SU-DHL-6 (cell line): Measurements from ENCODE around the gene SCD5.

Source experiments
- EZH2phosphoT487 ChIP-seq: fragments of 200-600 bp; sonication (generic), shearing (Covaris generic); conservative IDR thresholded peaks from 2 replicates; pipeline ENCODE4 v1.6.1; 2018; ENCODE audit warnings: mild to moderate bottlenecking, antibody characterized with exemption, low read length, moderate library complexity, mixed read lengths
- TF ChIP-seq, protein P1 (sequence below): fragments of 200-600 bp; sonication (generic); IDR thresholded peaks from one replicate; pipeline ENCODE4 v1.5.1; 2017; ENCODE audit warnings: antibody characterized with exemption, mild to moderate bottlenecking, low read length, moderate library complexity; ENCODE audit not compliant: insufficient read depth, poor library complexity, severe bottlenecking

DNA sequence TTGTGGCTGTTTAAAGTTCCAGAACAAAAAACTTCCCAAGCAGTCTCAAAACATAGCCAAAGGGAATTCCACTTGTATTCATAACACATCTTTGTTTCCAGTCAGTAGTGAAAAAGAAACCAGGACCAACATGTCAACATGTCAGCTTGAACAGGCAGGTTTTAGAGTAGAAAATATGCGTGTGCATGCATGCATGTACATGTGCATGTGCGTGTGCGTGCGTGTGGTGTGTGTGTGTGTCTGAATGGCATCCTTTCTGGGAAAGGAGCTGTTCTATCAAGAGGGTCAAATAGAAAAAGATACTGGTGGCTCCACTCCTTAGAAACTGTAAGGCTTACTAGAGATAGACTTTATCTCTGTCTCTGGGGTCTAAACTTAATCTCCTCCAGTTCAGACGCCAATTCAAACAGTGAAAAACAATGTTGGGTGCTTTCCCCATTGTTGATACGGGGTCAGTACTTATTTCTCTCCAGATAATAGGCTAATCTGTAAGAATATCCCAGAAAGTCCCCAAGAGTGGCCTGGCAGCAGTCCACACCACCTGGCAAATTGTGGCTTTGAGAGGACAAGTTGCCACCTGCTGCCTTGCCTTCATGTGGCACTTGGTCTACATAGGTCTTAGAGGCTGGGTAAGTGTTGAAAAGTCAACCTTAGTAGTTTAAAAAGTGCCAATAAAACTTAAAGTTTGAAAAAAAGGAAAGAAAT is 110.4 kb downstream of the SCD5 start:
- TF ChIP-seq, protein P1, sequence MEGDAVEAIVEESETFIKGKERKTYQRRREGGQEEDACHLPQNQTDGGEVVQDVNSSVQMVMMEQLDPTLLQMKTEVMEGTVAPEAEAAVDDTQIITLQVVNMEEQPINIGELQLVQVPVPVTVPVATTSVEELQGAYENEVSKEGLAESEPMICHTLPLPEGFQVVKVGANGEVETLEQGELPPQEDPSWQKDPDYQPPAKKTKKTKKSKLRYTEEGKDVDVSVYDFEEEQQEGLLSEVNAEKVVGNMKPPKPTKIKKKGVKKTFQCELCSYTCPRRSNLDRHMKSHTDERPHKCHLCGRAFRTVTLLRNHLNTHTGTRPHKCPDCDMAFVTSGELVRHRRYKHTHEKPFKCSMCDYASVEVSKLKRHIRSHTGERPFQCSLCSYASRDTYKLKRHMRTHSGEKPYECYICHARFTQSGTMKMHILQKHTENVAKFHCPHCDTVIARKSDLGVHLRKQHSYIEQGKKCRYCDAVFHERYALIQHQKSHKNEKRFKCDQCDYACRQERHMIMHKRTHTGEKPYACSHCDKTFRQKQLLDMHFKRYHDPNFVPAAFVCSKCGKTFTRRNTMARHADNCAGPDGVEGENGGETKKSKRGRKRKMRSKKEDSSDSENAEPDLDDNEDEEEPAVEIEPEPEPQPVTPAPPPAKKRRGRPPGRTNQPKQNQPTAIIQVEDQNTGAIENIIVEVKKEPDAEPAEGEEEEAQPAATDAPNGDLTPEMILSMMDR, result no peak
- TF ChIP-seq EZH2phosphoT487, result no peak
